HepG2 (cell line): ENCODE results near the gene TMEM273. TPM values are rescaled to one million over a fixed set of nuclear protein-coding genes. Genes with fewer than 3 reads are reported as not detected.

Experiments used
- ATAC-seq: fragments of 200-7000 bp; cut with Tn5 transposase; 3 replicates; pipeline ENCODE4 v1.9.1; 2020; ENCODE audit warnings: mild to moderate bottlenecking, moderate library complexity
- BruUV-seq: library from RNA; stranded (reverse); fragments of 400-500 nt; replicated peaks from 2 replicates; lab custom pipeline; 2021; lab: Mats Ljungman, UMichigan
- CTCF ChIA-PET: fragments of 300-600 bp; formaldehyde crosslinking; extraction: SDS; loops from one replicate; lab custom pipeline; 2021; ENCODE audit warnings: low total read pairs, inconsistent platforms, low intra/inter-chr PET ratio; lab: Yijun Ruan, JAX
- POLR2A ChIA-PET: fragments of 350-600 bp; sonication (Branson Sonifier 250); formaldehyde crosslinking; loops from one replicate; lab custom pipeline; 2020; ENCODE audit warnings: antibody characterized with exemption, inconsistent platforms; lab: Yijun Ruan, JAX
- DNase-seq: peaks from one replicate; pipeline ENCODE4 v3.0.0-alpha.2; 2015; ENCODE audit warnings: low spot score
- FAIRE-seq: peaks from 3 replicates; lab custom pipeline; 2011; peaks lifted over from hg19 to GRCh38; lab: Jason Lieb, UNC
- H2AFZ ChIP-seq: one replicate; pipeline ENCODE4 v1.6.1; 2011; ENCODE audit warnings: low read length, inconsistent platforms
- H3K27ac ChIP-seq: fragments of 300-600 bp; 3 replicates; pipeline ENCODE4 v1.8.0; 2011; ENCODE audit warnings: mixed run types, mild to moderate bottlenecking, mixed read lengths, low read length, inconsistent platforms; ENCODE audit not compliant: insufficient read depth; ENCODE audit errors: extremely low read length
- H3K27me3 ChIP-seq, 2 experiments: fragments of 200-600 bp in 1 of 2; 2 replicates in 1 of 2; 3 replicates in 1 of 2; pipeline versions ENCODE4 v1.6.0 to v1.8.0; 2011; ENCODE audit warnings: low read length in 2 of 2, mild to moderate bottlenecking in 2 of 2, moderate library complexity in 2 of 2, inconsistent platforms in 1 of 2; ENCODE audit not compliant: insufficient read depth in 2 of 2, control insufficient read depth in 1 of 2
- H3K36me3 ChIP-seq, 2 experiments: fragments of 200-600 bp in 1 of 2; replicated peaks in 1 of 2; 2 replicates in 1 of 2; 3 replicates in 1 of 2; pipeline versions ENCODE4 v1.5.1 to v1.8.0; 2011; ENCODE audit warnings: low read length in 2 of 2, inconsistent platforms in 1 of 2; ENCODE audit not compliant: insufficient read depth in 2 of 2, control insufficient read depth in 1 of 2
- H3K4me1 ChIP-seq: 2 replicates; pipeline ENCODE4 v1.5.1; 2012; ENCODE audit warnings: low read length, inconsistent platforms; ENCODE audit not compliant: insufficient read depth
- H3K4me2 ChIP-seq: 2 replicates; pipeline ENCODE4 v1.6.0; 2011; ENCODE audit warnings: low read depth, low read length, inconsistent platforms
- H3K4me3 ChIP-seq, 3 experiments: fragments of 200-600 bp in 1 of 3; sonication (generic), shearing (Covaris generic) in 1 of 3; replicated peaks in 1 of 3; 2 replicates each; pipeline ENCODE4 v1.5.1; 2011 to 2016; ENCODE audit warnings: low read length in 3 of 3, inconsistent platforms in 2 of 3, low read depth in 2 of 3, mild to moderate bottlenecking in 2 of 3, control low read depth in 1 of 3, mixed read lengths in 1 of 3; ENCODE audit not compliant: insufficient read depth in 1 of 3
- H3K79me2 ChIP-seq: one replicate; pipeline ENCODE4 v1.6.1; 2011; ENCODE audit warnings: low read length, inconsistent platforms; ENCODE audit not compliant: insufficient read depth
- H3K9ac ChIP-seq: 2 replicates; pipeline ENCODE4 v1.6.0; 2011; ENCODE audit warnings: mild to moderate bottlenecking, low read depth, low read length, inconsistent platforms; ENCODE audit not compliant: insufficient read depth
- H3K9me3 ChIP-seq: 2 replicates; pipeline ENCODE4 v1.5.1; 2012; ENCODE audit warnings: mild to moderate bottlenecking, low read length
- H4K20me1 ChIP-seq: 2 replicates; pipeline ENCODE4 v1.6.0; 2011; ENCODE audit warnings: inconsistent platforms, mild to moderate bottlenecking, low read length, moderate library complexity; ENCODE audit not compliant: insufficient read depth
- HOMEZ ChIP-seq: IDR thresholded peaks from 2 replicates; pipeline ENCODE4 v1.6.1; 2016; ENCODE audit warnings: low read depth
- MAZ ChIP-seq, 2 experiments: sonication (generic) in 1 of 2; formaldehyde crosslinking in 1 of 2; IDR thresholded peaks; 2 replicates each; pipeline versions ENCODE4 v1.5.0 to v1.6.1; 2012 to 2020; ENCODE audit warnings: low read depth in 2 of 2, mild to moderate bottlenecking in 2 of 2, borderline replicate concordance in 1 of 2, improper control_type of control experiment in 1 of 2, low read length in 1 of 2, missing genetic modification reagents in 1 of 2, moderate library complexity in 1 of 2
- RARG ChIP-seq: sonication (generic); formaldehyde crosslinking; IDR thresholded peaks from 2 replicates; pipeline ENCODE4 v1.4.0; 2020; ENCODE audit warnings: low read depth, mild to moderate bottlenecking, missing genetic modification reagents
- REST ChIP-seq, 2 experiments: IDR thresholded peaks; 2 replicates each; pipeline ENCODE4 v1.6.1; 2011 to 2012; ENCODE audit warnings: low read length in 2 of 2, borderline replicate concordance in 1 of 2, low read depth in 1 of 2, mild to moderate bottlenecking in 1 of 2, moderate library complexity in 1 of 2
- SP1 ChIP-seq, 2 experiments: fragments of 450-650 bp in 1 of 2; sonication (generic) in 1 of 2; formaldehyde crosslinking in 1 of 2; IDR thresholded peaks; 2 replicates each; pipeline versions ENCODE4 v1.4.0 to v1.6.1; 2016 to 2020; ENCODE audit warnings: missing genetic modification reagents in 1 of 2
- TP53 ChIP-seq: sonication (generic); formaldehyde crosslinking; conservative IDR thresholded peaks from 2 replicates; pipeline ENCODE4 v1.4.0; 2020; ENCODE audit warnings: missing genetic modification reagents
- ZFP36L1 ChIP-seq: sonication (generic); formaldehyde crosslinking; IDR thresholded peaks from 2 replicates; pipeline ENCODE4 v1.8.0; 2022; ENCODE audit warnings: mild to moderate bottlenecking, missing genetic modification reagents, moderate library complexity
- ZNF17 ChIP-seq: sonication (generic); formaldehyde crosslinking; IDR thresholded peaks from 2 replicates; pipeline ENCODE4 v1.5.0; 2020; ENCODE audit warnings: mild to moderate bottlenecking, missing genetic modification reagents
- ZNF235 ChIP-seq: sonication (generic); formaldehyde crosslinking; IDR thresholded peaks from 2 replicates; pipeline ENCODE4 v1.8.1; 2023; ENCODE audit warnings: mild to moderate bottlenecking, missing genetic modification reagents, borderline replicate concordance
- ZNF33A ChIP-seq: sonication (generic); formaldehyde crosslinking; IDR thresholded peaks from 2 replicates; pipeline ENCODE4 v1.5.1; 2020; ENCODE audit warnings: missing genetic modification reagents, mild to moderate bottlenecking, moderate library complexity, borderline replicate concordance
- ZNF616 ChIP-seq: sonication (generic); formaldehyde crosslinking; IDR thresholded peaks from 2 replicates; pipeline ENCODE4 v1.5.0; 2020; ENCODE audit warnings: low read depth, mild to moderate bottlenecking, missing genetic modification reagents
- ZNF775 ChIP-seq: sonication (generic); formaldehyde crosslinking; IDR thresholded peaks from 2 replicates; pipeline ENCODE4 v1.4.0; 2020; ENCODE audit warnings: missing genetic modification reagents, mild to moderate bottlenecking, moderate library complexity, borderline replicate concordance
- WGBS: methylation state at CpG from one replicate; pipeline ENCODE4 v1.1.6; 2017; ENCODE audit warnings: low lambda C conversion rate; 5-methylcytosine and 5-hydroxymethylcytosine counted together
- in situ Hi-C: cut with HindIII; loops from 2 replicates; pipeline ENCODE4 v1.10.0; 2017; ENCODE audit warnings: low pct_unique_long_range_greater_than_20kb; ENCODE audit not compliant: extremely low pct_ligation_motif_present
- intact Hi-C: fragments of 100-400 bp; cut with micrococcal nuclease; formaldehyde crosslinking; loops from one replicate; pipeline ENCODE4 v1.10.0; 2022; ENCODE audit not compliant: unreplicated experiment
- polyA plus RNA-seq, 8 experiments: library from polyadenylated mRNA; depleted of rRNA in 3 of 8; stranded (reverse) in 7 of 8; unstranded in 1 of 8; fragments of >200 nt; fragmentation: Illumina TruSeq in 4 of 8; extraction: Trizol in 4 of 8; gene quantifications; 2 replicates each; pipeline versions ENCODE4 v1.2.1 to v1.2.3, GENCODE V29; 2011 to 2016; ENCODE audit warnings: low read depth in 4 of 8, missing spikeins in 1 of 8, mixed read lengths in 1 of 8; ENCODE audit not compliant: insufficient read depth in 1 of 8
- total RNA-seq, 5 experiments: library from RNA; depleted of rRNA; stranded (reverse); fragments of >200 nt; fragmentation: Illumina TruSeq; extraction: Trizol; gene quantifications; 2 replicates each; pipeline ENCODE4 v1.2.3, GENCODE V29; 2016; ENCODE audit warnings: low read depth in 1 of 5
- TF ChIP-seq, protein P1 (sequence below): sonication (generic); formaldehyde crosslinking; IDR thresholded peaks from 2 replicates; pipeline ENCODE4 v1.5.0; 2020; ENCODE audit warnings: mild to moderate bottlenecking, missing genetic modification reagents, moderate library complexity

Gene TMEM273
- total and polyA plus RNA-seq, 2 of the 13 experiments (the other 11 are each of a cell fraction or from before 2014, with no cell fraction given) = not detected

DNA sequence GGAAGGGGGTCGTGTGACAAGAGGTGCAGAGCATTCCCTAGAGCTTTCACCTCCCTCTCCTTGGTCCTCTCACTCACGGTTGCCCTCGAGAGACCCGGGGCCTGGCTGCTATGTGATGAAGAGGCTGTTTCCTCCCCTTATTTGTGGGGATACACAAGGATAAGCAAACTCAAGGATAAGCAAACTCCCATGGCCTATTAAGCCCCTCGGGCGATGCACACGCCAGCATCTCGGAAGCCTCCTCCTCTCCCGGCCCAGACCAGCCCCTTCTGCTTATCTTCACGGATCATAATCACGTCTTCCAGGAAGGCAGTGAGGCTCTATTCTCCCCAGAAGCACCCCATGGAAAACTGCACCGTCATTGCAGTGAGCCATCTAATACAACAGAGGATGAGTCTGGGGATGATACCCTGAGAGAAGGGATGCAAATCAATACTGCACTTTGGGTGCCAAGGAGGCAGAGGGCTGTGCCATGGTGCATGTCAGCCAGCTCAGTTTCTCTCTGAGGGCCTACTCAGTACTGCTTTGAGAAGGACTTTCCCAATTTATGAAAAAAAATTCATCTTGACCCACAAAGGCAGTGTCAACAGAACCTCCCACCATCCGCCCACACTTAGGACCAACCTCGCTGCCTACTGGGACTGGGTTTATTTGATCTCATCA, 22.2 kb downstream of the TMEM273 start:
- POLR2A ChIA-PET = no interaction called here
- CTCF ChIA-PET = no interaction called here
- in situ Hi-C loops (loop anchor here (5.0 to 10.0 kb wide), 3 partner anchors 189 to 511 kb away; no protein-coding TSS in a partner anchor), intact Hi-C loops (no loop called here)
- H3K27ac ChIP-seq = no peak overlapping the region
- ATAC-seq = no peak
- TF ChIP-seq ZNF775 (CRISPR knock-in tag) (no peak), SP1 (IDR thresholded peaks at IDR 0.05) (no peak), SP1 (CRISPR knock-in tag; IDR thresholded peaks at IDR 0.05) (no peak), ZNF235 (CRISPR knock-in tag) (no peak), ZFP36L1 (CRISPR knock-in tag) (no peak), HOMEZ (no peak), REST (IDR thresholded peaks at IDR 0.05; ENCODE audit: borderline replicate concordance in 1 of 2, low read depth in 1 of 2, low read length in 2 of 2) (no peak), ZNF17 (no peak), MAZ (IDR thresholded peaks at IDR 0.05; ENCODE audit: borderline replicate concordance, low read depth, low read length) (no peak), MAZ (CRISPR knock-in tag; IDR thresholded peaks at IDR 0.05; ENCODE audit: low read depth) (no peak), ZNF33A (CRISPR knock-in tag) (no peak), RARG (CRISPR knock-in tag) (no peak), TP53 (CRISPR knock-in tag) (no peak), ZNF616 (CRISPR knock-in tag) (no peak)
- TF ChIP-seq, protein P1, sequence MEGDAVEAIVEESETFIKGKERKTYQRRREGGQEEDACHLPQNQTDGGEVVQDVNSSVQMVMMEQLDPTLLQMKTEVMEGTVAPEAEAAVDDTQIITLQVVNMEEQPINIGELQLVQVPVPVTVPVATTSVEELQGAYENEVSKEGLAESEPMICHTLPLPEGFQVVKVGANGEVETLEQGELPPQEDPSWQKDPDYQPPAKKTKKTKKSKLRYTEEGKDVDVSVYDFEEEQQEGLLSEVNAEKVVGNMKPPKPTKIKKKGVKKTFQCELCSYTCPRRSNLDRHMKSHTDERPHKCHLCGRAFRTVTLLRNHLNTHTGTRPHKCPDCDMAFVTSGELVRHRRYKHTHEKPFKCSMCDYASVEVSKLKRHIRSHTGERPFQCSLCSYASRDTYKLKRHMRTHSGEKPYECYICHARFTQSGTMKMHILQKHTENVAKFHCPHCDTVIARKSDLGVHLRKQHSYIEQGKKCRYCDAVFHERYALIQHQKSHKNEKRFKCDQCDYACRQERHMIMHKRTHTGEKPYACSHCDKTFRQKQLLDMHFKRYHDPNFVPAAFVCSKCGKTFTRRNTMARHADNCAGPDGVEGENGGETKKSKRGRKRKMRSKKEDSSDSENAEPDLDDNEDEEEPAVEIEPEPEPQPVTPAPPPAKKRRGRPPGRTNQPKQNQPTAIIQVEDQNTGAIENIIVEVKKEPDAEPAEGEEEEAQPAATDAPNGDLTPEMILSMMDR (CRISPR knock-in tag) = no peak
- no peaks in the 10 kb centered on the region for H4K20me1 ChIP-seq
- no TSS peak for BruUV-seq
- no peaks in the 10 kb centered on the region for H3K4me1 ChIP-seq
- H3K9me3 ChIP-seq = no peaks in the 10 kb centered on the region
- H3K27me3 ChIP-seq = no peaks in the 10 kb centered on the region; a peak in 1 of 5 replicates
- 25% methylated on average over 7 of the region's 14 CpGs for WGBS
- no peak overlapping the region for H3K4me3 ChIP-seq
- no peak for FAIRE-seq
- no peak overlapping the region for H3K4me2 ChIP-seq
- H3K9ac ChIP-seq = no peak overlapping the region
- H2AFZ ChIP-seq = no peak overlapping the region
- no peak for DNase-seq
- H3K36me3 ChIP-seq = no peaks in the 10 kb centered on the region
- no peaks in the 10 kb centered on the region for H3K79me2 ChIP-seq
